Measurements from ENCODE around the gene VOPP1.

Gene VOPP1

GRCh38 chr7:55549457-55549856, 22.8 kb downstream of the VOPP1 start:
- no peak for TF ChIP-seq CTCF (IDR thresholded peaks at IDR 0.05; ENCODE audit: control insufficient read depth, extremely low read depth, insufficient read depth)
- DNase-seq (ENCODE audit: low read depth) = no peak
- H3K4me3 ChIP-seq (ENCODE audit: low read depth, low read length) = no peak overlapping the region

- no peak overlapping the region for H3K4me3 ChIP-seq (ENCODE audit: low read depth, low read length)
- TF ChIP-seq CTCF (IDR thresholded peaks at IDR 0.05; ENCODE audit: control insufficient read depth, extremely low read depth, insufficient read depth) = no peak
- DNase-seq (ENCODE audit: low read depth) = no peak
These were observed 24.0 kb downstream of the VOPP1 start for GRCh38 chr7:55548295-55548731.

GRCh38 chr7:55546814-55547213, 25.5 kb downstream of the VOPP1 start:
- peak; percentile 85 for DNase-seq (ENCODE audit: low read depth)
- H3K4me3 ChIP-seq (ENCODE audit: low read depth, low read length) = no peak overlapping the region
- no peak for TF ChIP-seq CTCF (IDR thresholded peaks at IDR 0.05; ENCODE audit: control insufficient read depth, extremely low read depth, insufficient read depth)

GRCh38 chr7:55545496-55545895, 26.8 kb downstream of the VOPP1 start:
- no peak overlapping the region for H3K4me3 ChIP-seq (ENCODE audit: low read depth, low read length)
- DNase-seq (ENCODE audit: low read depth) = no peak
- no peak for TF ChIP-seq CTCF (IDR thresholded peaks at IDR 0.05; ENCODE audit: control insufficient read depth, extremely low read depth, insufficient read depth)

- H3K4me3 ChIP-seq (ENCODE audit: low read depth, low read length) = no peak overlapping the region
- no peak for DNase-seq (ENCODE audit: low read depth)
- no peak for TF ChIP-seq CTCF (IDR thresholded peaks at IDR 0.05; ENCODE audit: control insufficient read depth, extremely low read depth, insufficient read depth)
These were observed 32.0 kb downstream of the VOPP1 start for GRCh38 chr7:55540226-55540858.

- DNase-seq (ENCODE audit: low read depth) = no peak
- TF ChIP-seq CTCF (IDR thresholded peaks at IDR 0.05; ENCODE audit: control insufficient read depth, extremely low read depth, insufficient read depth) = no peak
- no peak overlapping the region for H3K4me3 ChIP-seq (ENCODE audit: low read depth, low read length)
These were observed 32.9 kb downstream of the VOPP1 start for GRCh38 chr7:55539380-55539779.

GRCh38 chr7:55538538-55538937, 33.8 kb downstream of the VOPP1 start:
- H3K4me3 ChIP-seq (ENCODE audit: low read depth, low read length) = no peak overlapping the region
- TF ChIP-seq CTCF (IDR thresholded peaks at IDR 0.05; ENCODE audit: control insufficient read depth, extremely low read depth, insufficient read depth) = no peak
- no peak for DNase-seq (ENCODE audit: low read depth)
